NCI-H2029 (cell line): Measurements from ENCODE around the gene ARHGEF28.

Source experiments
- DNase-seq: peaks from one replicate; lab custom pipeline; 2025; lab: John Stamatoyannopoulos, UW

ARHGEF28 gene

DNA sequence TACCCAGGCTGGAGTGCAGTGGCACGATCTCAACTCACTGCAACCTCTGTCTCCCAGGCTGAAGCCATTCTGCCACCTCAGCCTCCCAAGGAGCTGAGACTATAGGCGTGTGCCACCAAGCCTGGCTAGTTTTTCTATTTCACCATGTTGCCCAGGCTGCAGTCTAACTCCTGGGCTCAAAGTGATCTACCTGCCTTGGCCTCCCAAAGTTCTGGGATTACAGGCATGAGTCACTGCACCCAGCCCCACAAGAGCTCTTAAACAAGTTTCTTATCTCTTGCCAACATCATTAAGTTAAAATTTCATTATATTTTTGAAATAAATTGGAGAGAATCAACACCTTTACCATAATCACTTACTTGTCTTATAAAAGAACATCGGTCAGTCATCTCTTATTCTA lies 280.3 kb downstream of the ARHGEF28 start:
- DNase-seq = no peak

DNA sequence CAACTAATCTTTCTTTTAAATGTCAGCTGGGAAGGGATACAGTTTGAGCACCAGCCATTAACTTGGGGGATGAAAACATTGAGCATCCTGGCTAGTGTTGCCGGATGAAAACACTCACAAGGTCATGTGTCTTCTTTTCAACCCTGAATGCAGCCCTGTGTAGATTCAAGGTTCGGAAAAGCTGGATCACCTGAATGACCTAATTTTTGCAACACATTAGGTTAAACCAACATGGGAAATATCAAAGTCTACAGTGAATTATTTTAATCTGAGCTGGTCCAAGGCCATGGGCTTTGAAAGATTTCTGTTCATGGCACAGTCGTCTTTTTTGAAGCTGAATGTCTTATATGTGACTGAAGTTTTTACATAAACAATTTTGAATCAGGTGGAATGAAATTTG lies 281.2 kb downstream of the ARHGEF28 start:
- DNase-seq = no peak

DNA sequence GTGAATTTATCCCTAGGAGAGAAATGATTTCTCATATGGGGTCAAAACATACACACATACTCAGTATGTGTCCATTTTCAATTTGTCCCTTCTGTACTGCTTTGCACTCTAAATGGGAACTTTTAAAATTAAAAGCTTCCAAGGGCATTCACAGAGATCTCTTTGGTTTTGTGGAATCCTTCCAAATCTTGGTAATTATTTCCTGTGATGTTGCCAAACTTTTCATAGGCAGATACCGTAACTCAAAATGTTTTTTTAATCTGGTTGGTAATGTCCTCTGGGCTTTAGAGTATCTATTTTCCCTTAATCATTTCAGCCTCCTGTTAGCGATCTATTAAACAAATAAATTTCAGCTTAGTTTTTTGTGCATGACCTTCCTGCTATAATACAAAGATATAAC lies 282.4 kb downstream of the ARHGEF28 start:
- no peak for DNase-seq

DNA sequence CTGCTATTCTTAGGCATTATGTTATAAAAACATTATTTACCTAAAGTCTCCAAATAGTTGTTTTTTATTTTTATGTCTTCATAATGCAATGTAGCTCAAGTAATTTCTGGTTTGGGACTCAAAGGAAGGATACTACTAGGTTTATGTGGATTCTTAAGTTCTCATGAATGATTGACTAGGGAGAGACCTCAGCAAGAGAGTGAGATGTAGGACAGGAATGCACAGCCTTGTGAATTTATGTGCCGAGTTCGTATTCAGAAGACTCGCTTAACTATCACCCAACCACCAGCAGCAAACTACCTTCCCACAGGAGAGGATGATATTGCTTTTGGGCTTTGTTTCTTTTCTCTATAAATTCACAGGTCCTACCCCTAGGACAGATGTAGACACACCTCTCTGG lies 282.9 kb downstream of the ARHGEF28 start:
- DNase-seq = no peak

DNA sequence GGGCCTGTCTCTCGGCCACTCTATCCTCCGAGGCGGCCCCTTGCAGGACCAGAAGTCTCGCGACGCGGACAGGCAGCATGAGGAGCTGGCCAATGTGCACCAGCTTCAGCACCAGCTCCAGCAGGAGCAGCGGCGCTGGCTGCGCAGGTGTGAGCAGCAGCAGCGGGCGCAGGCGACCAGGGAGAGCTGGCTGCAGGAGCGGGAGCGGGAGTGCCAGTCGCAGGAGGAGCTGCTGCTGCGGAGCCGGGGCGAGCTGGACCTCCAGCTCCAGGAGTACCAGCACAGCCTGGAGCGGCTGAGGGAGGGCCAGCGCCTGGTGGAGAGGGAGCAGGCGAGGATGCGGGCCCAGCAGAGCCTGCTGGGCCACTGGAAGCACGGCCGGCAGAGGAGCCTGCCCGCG lies 283.5 kb downstream of the ARHGEF28 start:
- no peak for DNase-seq

DNA sequence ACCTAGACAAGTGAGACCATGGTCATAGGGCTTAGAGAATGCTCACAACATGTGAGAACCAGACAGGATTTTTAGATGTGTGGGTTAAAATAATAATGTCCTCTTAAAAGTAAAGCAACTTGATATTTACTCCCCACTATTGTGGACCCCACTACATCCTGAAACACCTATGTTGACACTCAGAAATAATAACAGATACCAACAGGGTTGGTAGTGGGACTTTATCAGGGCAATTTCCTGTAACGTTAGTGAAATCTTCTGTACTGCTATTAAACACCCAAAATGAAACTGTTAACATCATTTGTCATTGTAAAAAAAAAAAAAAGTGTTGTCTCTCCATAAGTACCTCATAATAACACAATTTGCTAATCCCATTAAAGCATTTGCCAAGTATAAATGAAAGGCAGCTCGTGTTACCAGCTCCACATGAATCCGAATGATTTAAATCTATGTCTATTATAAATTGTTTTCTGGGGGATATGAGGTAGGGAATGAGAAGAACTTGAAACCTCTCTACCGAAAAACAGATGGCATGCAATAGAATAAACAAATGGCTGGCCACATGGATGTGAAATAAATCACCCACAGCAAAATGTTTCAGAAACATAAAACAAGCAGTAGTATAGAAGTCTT lies 285.9 kb downstream of the ARHGEF28 start:
- DNase-seq = no peak

DNA sequence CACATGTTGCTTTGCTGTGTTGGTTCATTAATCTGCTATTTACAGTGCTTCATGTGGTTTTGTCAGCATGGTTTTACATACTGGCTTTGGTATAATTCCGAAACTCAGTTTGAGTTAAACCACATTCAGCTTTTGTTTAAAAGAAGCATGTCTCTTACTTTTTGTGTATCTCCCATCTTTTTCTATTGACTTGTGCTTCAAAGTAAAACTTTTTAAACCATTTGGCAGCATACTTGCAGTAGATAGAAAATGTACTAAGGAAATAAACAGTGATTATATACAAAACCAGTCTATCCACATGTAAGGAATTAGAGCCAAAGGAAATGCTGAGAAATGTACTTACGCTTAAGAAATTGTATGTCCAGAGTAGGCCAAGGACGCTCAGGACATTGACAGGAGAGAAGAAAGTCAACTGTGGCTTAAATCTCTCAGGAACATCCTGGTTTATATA lies 286.9 kb downstream of the ARHGEF28 start:
- DNase-seq = no peak

DNA sequence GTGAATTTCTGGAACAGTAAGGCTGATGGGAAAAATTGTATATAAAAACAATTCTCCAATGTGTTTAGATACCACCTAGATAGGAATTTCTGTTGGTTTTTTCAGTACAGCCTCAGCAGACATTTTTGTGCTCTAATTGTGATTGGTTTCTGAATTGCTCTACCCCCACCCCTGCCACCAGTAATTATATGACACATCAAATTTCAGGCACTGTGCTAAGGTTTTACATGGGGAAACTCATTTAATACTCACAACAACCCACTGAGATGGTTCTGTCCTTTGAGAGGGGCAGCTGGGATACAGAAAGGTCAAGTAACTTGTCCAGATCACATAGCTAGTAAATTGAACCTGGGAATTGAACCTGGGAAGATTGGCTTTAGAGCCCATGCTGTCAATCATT lies 288.0 kb downstream of the ARHGEF28 start:
- no peak for DNase-seq

DNA sequence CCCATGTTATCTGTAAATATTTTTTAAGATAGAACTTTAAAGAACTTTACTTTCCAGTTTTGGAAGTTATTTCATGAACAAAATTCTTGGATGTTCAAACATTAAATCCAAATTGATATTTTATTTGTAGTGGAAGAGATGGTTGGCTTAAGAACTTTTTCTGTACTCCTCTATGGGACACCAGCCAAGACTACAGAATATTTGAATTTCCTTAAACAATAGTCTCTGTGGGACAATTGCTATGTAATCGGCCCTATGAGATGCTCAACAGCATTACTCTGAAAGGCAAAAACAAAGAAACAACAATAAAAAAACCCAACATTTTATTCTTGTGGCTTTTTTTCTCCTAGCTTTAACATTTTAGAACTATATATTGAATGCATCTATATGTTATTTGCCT lies 289.3 kb downstream of the ARHGEF28 start:
- DNase-seq = no peak

DNA sequence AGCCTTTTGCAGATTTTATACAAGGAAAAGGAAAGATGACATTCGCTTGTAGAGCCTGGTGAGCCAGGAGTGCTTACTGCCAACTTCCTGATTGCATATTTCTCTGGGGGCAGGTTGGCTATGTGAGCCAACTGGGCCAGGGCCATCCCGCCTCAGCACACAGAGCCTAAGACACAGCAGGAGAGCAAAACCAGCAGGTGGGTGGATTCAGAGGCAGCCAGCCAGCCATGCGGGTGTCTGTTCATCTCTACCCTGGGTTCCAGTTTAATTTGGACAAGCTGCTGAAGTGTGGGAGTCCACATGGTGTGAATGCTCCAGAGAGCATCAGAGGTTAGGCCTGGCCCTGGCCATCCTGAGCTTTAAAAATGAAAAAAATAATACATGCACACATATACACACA lies 291.4 kb downstream of the ARHGEF28 start:
- peak; percentile 82 for DNase-seq

DNA sequence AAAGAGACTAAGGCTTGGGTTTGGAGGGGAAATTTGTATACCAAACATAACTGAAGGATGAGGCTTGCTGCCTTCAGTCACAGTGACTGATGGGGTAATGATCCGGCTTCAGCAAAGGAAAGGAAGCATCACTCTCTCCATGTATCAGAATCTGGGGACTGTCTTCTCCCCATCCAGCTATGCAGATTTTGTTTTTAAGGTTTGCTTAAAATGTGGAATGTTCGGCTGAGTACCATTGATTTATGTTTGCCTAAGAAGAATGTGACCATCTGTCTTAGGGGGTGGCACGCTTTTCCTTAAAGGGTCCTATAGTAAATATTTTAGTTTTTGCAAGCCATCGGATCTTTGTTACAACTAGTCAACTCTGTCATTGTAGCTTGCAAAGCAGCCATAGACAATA lies 291.9 kb downstream of the ARHGEF28 start:
- DNase-seq = no peak

DNA sequence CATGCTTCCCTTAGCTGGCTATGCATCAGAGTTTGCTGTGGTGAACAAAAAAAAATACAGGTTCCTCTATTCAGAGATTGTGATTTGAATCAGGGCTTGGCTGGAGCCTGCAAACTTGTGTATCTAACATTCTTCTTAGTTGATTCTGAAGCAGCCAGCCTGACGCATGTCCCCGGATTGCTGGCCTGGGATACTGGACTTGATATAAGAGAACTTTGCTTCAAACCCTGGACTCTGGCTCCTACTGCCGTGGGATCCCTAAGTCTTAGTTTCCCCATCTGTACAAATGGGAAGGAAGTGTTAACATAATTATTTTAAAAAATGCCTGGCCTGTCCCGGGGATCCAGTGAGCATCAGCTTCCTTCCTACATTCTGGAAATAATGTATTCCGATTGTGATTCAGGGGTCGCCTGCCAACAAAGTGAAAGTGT lies 292.8 kb downstream of the ARHGEF28 start:
- no peak for DNase-seq

DNA sequence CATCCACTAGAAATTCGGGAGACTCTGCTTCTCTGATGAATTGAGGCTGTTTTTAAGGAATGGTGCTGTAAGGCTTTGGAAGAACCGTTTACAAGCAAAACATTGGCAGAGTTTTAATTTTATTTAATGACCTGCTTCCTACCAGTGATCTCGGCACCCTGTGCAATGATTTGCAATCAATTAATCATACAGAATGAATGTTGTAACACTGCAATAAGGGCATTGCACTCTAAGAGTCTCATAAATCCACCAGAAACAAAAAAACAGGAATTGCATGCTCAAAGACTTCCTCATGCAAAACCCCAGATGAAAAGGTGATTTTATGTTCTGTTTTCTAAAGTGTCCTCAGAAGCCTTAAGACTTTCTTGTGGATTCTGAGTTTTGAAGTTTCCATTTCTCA lies 295.7 kb downstream of the ARHGEF28 start:
- DNase-seq = no peak

DNA sequence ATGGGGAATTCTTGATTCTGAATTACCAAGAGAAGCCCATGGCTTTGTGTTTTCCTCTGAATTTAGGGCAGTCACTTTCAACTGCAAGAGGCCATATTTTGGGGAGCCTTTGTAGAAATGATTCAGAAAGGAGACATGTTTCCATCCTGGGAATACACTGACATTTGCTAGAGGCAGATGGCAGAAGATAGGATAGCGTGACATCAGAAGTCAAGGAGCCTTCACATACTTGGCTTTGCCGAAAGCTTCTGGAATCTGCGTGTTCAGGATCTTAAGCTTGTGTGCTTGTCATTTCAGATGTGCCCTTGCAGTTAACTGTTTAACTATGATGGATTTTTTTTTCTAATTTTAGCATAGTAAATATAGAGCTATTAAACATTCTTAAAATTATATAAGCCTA lies 296.2 kb downstream of the ARHGEF28 start:
- DNase-seq = no peak

DNA sequence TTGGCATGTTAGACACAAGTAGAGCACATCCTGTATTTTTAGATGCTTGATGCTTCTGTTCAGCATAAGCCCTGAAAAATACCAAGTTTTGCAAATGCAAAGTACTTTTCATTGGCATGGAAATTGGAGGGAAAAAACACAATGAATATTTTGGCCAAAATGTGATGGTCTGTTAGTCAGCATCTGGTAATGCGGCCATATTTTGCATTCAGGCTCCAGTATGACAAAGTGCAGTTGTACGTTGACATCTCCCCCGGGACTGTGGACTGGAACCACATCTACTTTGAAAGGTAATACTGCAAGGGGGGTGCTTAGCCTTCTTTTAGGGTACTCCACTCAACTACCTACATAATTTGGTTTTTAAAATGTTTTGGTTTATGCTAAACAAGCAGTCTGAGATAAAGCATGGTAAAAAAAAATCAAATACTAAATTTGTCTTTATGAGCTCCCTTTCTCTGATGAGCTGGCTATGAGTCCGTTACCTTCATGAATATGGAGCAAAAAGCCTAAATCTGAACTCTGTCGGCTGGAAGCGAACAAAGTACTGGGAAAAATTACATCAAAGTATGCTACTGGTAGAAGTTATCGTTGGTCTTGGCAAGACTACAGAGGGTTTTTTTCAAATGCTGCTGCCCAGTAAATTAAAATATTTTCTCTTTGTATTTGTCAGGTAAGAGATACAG lies 297.0 kb downstream of the ARHGEF28 start:
- no peak for DNase-seq

DNA sequence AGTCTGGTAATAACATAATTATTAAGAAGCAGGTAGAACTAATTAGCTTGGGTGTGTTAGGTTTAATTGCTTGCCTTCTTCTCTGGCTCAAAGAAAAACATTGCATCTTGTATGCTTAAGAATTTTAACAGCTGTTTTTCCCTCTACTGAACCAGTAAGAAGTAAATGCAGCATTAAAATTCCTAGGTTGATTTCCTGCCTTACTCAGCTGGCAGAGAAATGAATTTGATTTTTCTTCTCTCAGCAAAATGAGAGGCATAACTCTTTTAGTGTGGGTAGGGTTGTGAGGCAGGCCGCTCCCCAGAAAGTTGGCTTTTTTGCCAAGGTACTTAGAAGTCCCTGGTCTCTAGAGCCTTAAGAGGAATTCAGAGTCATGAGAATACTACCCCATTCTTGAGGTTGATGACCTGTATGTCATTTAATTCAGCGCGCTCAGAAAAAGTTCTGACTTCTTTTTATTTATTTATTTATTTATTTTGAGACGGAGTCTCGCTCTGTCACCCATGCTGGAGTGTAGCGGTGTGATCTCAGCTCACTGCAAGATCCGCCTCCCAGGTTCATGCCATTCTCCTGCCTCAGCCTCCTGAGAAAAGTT lies 302.6 kb downstream of the ARHGEF28 start:
- no peak for DNase-seq

DNA sequence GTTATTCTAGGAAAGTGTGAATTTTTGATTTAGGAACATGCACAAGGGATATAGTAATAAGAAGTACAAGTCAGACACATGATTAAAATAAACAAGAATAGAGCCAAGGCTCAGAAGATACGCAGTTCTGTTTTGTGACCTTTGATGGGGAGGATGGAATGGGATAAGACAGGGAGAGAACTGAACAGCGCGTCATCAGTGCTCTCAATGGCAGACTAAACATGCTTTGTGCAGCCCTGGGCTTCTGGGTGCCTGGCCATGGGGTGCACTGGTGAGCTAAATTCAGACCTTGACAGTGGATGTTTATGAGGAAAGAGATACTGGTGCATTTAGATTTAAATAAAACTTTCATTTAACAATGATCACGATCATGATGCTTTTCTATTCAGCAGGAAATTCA lies 309.7 kb downstream of the ARHGEF28 start:
- DNase-seq = no peak

DNA sequence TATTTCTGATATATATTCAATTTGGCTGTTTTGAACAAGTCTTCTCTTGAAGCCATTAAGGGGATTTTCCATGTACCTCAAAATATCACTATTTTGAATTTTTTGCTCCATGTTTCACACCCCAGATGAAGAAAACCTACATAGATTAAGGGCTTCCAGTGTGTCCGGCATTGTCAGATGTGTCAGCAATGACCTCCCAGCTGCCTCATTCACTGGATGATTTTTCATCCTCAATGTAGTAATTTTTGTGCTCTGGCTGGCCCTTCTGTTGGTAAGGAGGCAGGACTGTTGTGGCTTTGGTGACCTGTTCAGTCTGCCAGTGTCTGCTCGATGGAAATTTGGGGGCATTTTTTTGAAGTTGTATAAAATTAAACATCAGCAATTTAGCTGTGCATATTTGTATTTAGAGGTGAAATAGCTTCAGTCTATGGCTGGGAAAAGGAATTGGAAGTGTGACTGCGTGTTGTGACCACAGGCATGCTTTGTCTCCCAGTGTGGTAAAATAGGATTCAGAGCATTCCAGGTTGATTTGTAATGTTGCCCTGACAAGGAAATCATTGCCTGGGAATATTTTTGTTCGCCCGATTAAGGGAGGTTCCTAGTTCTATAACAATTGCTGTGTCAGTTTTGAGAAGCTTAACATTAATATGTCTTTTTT lies 312.4 kb downstream of the ARHGEF28 start:
- DNase-seq = no peak

DNA sequence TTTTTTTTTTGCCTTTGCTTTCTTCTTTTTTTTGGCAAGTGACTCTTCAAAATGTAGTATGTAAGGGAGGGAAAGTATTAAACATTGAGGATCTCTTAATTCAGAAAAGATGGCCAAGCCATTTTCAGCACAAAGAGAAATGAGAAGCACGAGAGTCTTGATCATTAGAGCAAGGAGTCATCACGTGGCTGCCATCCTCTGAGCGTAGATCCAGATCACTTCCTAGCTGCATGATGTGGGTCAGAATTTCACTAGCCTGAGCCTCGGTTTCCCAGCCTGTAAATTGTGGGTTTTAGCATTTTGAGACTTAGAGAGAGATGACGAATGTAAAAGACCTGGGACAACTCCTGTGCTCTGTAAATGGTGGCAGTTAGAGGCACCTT lies 312.9 kb downstream of the ARHGEF28 start:
- no peak for DNase-seq

DNA sequence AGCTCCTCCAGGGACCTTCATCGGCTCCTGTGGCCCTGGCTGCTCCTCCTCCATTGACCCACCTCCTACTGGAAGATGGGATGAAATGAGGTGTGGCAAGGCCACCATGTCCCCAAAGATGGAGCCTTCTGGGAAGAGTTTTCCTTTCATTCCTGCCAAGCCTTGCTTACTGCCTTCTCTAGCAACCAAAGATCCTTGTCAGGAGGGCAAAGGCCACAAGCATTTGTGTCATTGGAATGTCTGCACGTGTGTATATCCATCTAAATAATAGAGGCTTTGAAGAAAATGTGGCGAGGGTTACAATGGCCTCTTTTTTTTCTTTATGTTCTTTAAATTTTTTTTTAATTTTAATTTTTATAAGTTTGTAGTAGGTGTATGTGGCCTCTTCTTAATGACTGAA lies 313.6 kb downstream of the ARHGEF28 start:
- DNase-seq = no peak

DNA sequence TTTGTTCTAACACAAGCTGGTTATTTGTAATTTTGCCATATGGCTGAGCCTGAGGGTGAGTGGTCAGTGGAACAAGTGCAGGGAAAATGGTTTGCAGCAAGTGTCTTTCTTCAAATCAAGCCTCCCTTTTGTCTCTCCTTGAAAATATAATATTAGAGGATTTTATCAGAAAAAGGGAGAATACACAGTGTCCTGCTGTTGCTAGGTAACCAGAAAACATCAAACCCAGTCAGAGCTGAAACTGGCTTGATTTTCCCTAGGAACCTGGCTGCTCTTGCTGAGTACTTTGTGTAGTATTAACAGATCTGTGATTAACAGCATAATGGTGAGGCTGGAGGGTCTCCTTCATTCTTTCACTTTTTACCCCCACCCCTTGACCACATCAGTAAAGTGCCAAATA lies 314.0 kb downstream of the ARHGEF28 start:
- DNase-seq = no peak

DNA sequence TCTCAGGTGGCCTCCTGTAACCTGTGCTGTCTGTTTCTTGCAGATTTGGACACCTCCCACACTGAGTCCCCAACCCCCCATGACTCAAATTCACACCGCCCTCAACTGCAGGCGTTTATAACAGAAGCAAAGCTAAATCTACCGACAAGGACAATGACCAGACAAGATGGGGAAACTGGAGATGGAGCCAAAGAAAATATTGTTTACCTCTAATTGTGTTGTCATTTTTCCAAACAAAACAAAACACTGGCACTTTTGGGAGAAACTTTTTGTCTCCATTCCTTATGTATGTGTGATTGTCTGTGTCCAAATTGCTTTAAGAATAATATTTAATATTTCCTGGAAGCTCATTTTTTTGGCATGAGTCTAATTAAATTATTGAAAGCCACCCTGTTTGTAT lies 314.8 kb downstream of the ARHGEF28 start:
- no peak for DNase-seq

DNA sequence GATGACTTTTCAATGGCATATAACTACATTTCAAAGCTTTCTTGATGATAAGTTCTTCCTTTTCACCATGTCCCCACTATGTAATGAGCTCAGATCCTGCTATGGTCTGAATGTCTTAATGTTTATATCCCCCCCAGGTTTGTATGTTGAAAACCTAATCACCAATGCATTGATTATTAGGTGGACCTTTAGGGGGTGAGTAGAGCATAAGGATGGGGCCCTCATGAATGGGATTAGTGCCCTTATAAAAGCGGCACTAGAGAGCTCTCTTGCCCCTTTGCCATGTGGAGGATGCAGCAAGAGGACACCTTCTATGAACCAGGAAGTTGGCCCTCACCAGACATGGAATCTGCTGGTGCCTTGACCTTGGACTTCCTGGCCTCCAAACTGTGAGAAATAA lies 316.8 kb downstream of the ARHGEF28 start:
- DNase-seq = no peak
